Measurements from ENCODE around the gene CDH23.

GRCh38 chr10:71714031-71714410 lies 317.3 kb downstream of the CDH23 start:
- TF ChIP-seq, protein P1, sequence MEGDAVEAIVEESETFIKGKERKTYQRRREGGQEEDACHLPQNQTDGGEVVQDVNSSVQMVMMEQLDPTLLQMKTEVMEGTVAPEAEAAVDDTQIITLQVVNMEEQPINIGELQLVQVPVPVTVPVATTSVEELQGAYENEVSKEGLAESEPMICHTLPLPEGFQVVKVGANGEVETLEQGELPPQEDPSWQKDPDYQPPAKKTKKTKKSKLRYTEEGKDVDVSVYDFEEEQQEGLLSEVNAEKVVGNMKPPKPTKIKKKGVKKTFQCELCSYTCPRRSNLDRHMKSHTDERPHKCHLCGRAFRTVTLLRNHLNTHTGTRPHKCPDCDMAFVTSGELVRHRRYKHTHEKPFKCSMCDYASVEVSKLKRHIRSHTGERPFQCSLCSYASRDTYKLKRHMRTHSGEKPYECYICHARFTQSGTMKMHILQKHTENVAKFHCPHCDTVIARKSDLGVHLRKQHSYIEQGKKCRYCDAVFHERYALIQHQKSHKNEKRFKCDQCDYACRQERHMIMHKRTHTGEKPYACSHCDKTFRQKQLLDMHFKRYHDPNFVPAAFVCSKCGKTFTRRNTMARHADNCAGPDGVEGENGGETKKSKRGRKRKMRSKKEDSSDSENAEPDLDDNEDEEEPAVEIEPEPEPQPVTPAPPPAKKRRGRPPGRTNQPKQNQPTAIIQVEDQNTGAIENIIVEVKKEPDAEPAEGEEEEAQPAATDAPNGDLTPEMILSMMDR (IDR thresholded peaks at IDR 0.05), result no peak
- TF ChIP-seq POLR2A (IDR thresholded peaks at IDR 0.05), result no peak

Measured in uterus (tissue), 2 donors.